ENCODE results near the gene SEC22C. TPM values are rescaled to one million over a fixed set of nuclear protein-coding genes. Genes with fewer than 3 reads are reported as not detected.
A peak's percentile ranks its signal among the peaks of the same experiment; 100 is the strongest.

The SEC22C gene
- total RNA-seq, 2 donors from 2014 or later = 47.1 to 49.7 TPM

DNA sequence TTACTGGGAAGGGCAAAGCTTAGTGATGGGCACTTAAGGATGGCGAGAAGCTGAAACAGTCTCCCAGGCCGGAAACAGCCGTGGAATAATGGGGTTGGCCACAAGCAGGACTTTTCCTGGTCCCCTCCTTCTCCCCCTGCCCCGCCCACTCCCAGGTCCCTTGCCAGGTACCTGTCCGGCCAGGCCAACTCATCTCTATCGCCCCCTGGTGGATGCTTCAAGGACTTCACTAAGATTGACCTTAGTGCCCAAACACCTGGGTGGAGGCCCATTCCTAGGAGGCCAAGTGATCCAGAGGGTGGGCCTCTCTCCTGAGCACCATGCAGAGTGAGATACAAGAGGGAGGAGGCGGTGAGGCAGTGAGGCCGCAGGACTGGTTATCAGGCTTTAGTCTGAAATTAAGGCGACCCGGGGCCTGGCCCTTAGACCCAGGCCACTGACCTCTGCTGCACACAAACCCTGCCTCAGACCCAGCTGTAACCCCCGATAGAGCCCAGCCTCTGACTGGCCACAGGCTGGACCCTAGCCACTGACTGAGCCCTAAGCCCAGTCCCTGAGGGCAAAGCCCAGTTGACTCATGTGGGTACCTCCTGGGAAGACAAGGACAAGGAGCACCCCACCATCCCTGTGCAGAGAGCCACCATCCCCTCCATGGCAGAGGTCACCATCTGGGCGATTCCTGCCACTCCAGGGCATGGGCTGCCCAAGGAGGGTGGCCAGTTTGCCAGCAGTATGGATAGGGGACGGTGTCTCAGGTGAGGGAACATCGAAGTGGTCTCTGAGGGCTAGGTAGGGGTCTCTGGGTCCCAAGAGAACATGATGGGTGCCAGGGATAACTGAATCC lies 41.7 kb downstream of the SEC22C start:
- DNase-seq (ENCODE audit: low spot score) = peak; percentile 70

GRCh38 chr3:42537350-42537749 lies 44.4 kb downstream of the SEC22C start:
- Mint-ChIP-seq H3K4me3 (no peak overlapping the region), H3K27me3 (no peaks in the 10 kb centered on the region), H3K36me3 (no peaks in the 10 kb centered on the region), H3K9me3 (no peaks in the 10 kb centered on the region), H3K4me1 (ENCODE audit: low read depth in 2 of 2) (peaks cover 0 to 6% of the 10 kb centered on the region in 2 donors), H3K27ac (no peak overlapping the region)
- DNase-seq (ENCODE audit: low spot score) = no peak
- ATAC-seq = no peak

More for the DNA sequence above, 41.7 kb downstream of the SEC22C start:
- peak in 1 of 2 donors; percentile 42 for ATAC-seq
- Mint-ChIP-seq H3K9me3 (no peaks in the 10 kb centered on the region), H3K4me1 (ENCODE audit: low read depth in 2 of 2) (peaks cover 0 to 6% of the 10 kb centered on the region in 2 donors), H3K27me3 (no peaks in the 10 kb centered on the region), H3K27ac (no peak overlapping the region), H3K36me3 (no peaks in the 10 kb centered on the region), H3K4me3 (no peak overlapping the region)

DNA sequence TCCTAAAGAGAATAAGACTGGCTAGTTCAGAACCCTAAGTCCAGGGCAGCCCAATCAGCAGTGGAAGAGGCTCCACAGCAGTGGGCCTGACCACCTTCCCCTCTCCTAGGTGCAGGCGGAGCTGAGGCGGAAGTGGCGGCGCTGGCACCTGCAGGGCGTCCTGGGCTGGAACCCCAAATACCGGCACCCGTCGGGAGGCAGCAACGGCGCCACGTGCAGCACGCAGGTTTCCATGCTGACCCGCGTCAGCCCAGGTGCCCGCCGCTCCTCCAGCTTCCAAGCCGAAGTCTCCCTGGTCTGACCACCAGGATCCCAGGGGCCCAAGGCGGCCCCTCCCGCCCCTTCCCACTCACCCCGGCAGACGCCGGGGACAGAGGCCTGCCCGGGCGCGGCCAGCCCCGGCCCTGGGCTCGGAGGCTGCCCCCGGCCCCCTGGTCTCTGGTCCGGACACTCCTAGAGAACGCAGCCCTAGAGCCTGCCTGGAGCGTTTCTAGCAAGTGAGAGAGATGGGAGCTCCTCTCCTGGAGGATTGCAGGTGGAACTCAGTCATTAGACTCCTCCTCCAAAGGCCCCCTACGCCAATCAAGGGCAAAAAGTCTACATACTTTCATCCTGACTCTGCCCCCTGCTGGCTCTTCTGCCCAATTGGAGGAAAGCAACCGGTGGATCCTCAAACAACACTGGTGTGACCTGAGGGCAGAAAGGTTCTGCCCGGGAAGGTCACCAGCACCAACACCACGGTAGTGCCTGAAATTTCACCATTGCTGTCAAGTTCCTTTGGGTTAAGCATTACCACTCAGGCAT lies 45.6 kb downstream of the SEC22C start:
- H3K27ac Mint-ChIP-seq = no peak overlapping the region
- no peak for DNase-seq (ENCODE audit: low spot score)
- ATAC-seq = no peak
- no peaks in the 10 kb centered on the region for H3K9me3 Mint-ChIP-seq
- no peaks in the 10 kb centered on the region for H3K36me3 Mint-ChIP-seq
- H3K4me1 Mint-ChIP-seq (ENCODE audit: low read depth in 2 of 2) = peaks cover 0 to 6% of the 10 kb centered on the region in 2 donors
- no peak overlapping the region for H3K4me3 Mint-ChIP-seq
- H3K27me3 Mint-ChIP-seq = no peaks in the 10 kb centered on the region

- no peaks in the 10 kb centered on the region for H3K9me3 Mint-ChIP-seq
- no peaks in the 10 kb centered on the region for H3K36me3 Mint-ChIP-seq
- H3K27me3 Mint-ChIP-seq = no peaks in the 10 kb centered on the region
- H3K4me3 Mint-ChIP-seq = no peak overlapping the region
- no peak for DNase-seq (ENCODE audit: low spot score)
- ATAC-seq = no peak
- no peak overlapping the region for H3K27ac Mint-ChIP-seq
- peaks cover 8 to 9% of the 10 kb centered on the region in 2 donors for H3K4me1 Mint-ChIP-seq (ENCODE audit: low read depth in 2 of 2)
These were observed 48.4 kb downstream of the SEC22C start for GRCh38 chr3:42533161-42533897.

DNA sequence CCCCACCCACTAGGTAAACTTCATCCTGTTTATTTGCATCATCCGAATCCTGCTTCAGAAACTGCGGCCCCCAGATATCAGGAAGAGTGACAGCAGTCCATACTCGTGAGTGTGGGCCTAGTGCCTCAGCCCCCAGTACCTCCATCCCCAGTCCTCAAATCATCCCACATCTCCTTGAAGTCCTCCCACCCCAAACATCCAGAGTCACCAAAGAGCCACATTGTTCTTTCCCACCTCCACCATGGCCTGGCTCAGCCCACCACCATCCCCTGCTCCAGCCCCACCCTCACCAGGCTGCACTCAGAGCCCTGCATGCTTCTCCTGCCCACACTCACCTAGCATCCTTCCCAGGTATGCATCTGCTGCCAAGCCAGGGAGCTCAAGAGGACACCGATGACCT lies 49.5 kb downstream of the SEC22C start:
- ATAC-seq = no peak
- no peak overlapping the region for H3K27ac Mint-ChIP-seq
- no peak for DNase-seq (ENCODE audit: low spot score)
- H3K9me3 Mint-ChIP-seq = no peaks in the 10 kb centered on the region
- H3K27me3 Mint-ChIP-seq = no peaks in the 10 kb centered on the region
- no peaks in the 10 kb centered on the region for H3K36me3 Mint-ChIP-seq
- no peak overlapping the region for H3K4me3 Mint-ChIP-seq
- H3K4me1 Mint-ChIP-seq (ENCODE audit: low read depth in 2 of 2) = peaks cover 8 to 9% of the 10 kb centered on the region in 2 donors

GRCh38 chr3:42531470-42531869 lies 50.3 kb downstream of the SEC22C start:
- Mint-ChIP-seq H3K4me1 (ENCODE audit: low read depth in 2 of 2) (peaks cover 10 to 14% of the 10 kb centered on the region in 2 donors), H3K27me3 (no peaks in the 10 kb centered on the region)

DNA sequence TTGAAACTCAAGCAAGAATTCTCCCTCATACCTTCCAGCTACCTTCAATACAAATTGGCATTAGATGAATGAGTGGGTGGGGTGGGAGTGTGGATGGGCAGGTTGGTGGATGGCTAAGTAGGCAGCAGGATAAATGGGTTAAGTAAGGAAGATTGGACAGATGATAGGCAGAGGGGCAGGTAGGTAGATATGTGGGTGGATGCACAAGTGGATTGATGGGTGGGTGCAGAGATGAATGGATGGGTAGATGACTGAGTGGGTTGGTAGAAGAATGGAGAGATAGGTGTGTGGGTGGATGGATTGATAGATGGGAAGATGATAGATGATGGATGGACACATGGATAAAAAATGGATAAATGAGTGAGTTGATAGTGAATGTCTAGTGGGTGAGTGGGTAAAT lies 51.7 kb downstream of the SEC22C start:
- no peaks in the 10 kb centered on the region for H3K36me3 Mint-ChIP-seq
- no peak overlapping the region for H3K4me3 Mint-ChIP-seq
- ATAC-seq = no peak
- H3K27me3 Mint-ChIP-seq = no peaks in the 10 kb centered on the region
- peaks cover 10 to 14% of the 10 kb centered on the region in 2 donors for H3K4me1 Mint-ChIP-seq (ENCODE audit: low read depth in 2 of 2)
- H3K27ac Mint-ChIP-seq = no peak overlapping the region
- no peaks in the 10 kb centered on the region for H3K9me3 Mint-ChIP-seq
- no peak for DNase-seq (ENCODE audit: low spot score)

More at GRCh38 chr3:42531470-42531869, 50.3 kb downstream of the SEC22C start:
- H3K36me3 Mint-ChIP-seq = no peaks in the 10 kb centered on the region
- ATAC-seq (no peak), DNase-seq (ENCODE audit: low spot score) (no peak)
- no peak overlapping the region for H3K27ac Mint-ChIP-seq
- H3K4me3 Mint-ChIP-seq = no peak overlapping the region
- H3K9me3 Mint-ChIP-seq = no peaks in the 10 kb centered on the region

DNA sequence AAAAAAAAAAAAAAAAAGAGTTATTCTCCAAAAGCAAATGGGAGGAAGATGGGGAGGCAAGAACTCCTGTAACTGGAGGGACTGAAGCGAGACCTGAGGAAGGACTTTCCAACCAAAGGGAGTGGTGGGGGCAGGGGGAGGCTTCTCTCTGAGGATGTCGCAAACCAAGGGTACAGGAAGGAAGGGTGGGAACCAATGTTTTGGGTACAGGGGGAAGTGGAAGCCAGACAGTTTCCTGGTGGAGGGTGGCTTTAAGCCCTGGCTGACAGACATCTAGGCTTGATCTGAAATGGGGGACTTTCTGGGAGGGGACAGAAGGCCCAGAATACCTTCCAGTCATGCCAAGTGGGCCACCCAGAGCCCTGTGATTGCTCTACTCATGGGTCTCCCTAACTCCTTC lies 52.3 kb downstream of the SEC22C start:
- no peak for ATAC-seq
- Mint-ChIP-seq H3K36me3 (no peaks in the 10 kb centered on the region), H3K27ac (no peak overlapping the region), H3K27me3 (no peaks in the 10 kb centered on the region), H3K4me3 (no peak overlapping the region), H3K9me3 (no peaks in the 10 kb centered on the region), H3K4me1 (ENCODE audit: low read depth in 2 of 2) (peaks cover 10 to 14% of the 10 kb centered on the region in 2 donors)
- DNase-seq (ENCODE audit: low spot score) = no peak

DNA sequence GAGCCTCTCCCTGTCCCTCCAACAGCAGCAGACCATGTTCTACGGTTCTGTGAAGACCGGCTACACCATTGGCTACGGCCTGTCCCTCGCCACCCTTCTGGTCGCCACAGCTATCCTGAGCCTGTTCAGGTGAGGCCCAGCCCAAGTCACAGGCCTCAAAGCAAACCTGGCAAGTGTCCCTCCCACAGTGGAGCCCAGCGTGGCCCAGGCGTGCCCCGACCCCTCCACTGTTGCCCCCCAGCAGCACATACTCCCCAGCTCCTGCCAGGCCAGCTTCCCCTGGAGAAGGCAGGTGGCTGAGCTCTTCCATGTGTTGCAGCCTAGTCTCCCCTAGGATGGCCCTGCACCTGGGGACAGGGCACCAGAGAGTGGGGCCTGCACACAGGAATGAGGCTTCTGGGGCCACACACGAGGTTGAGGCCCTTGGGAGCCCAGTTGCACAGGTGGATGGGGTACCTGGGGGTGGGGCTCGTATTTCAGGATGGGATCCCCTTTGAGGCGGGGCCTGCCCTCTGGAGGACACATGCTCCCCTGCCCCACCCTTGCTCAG lies 54.3 kb downstream of the SEC22C start:
- Mint-ChIP-seq H3K4me1 (ENCODE audit: low read depth in 2 of 2) (peaks cover 10 to 14% of the 10 kb centered on the region in 2 donors), H3K36me3 (no peaks in the 10 kb centered on the region), H3K4me3 (no peak overlapping the region), H3K27ac (peak overlapping the region in 1 of 2 donors; percentile 16), H3K27me3 (no peaks in the 10 kb centered on the region), H3K9me3 (no peaks in the 10 kb centered on the region)
- ATAC-seq = peak in 1 of 2 donors; percentile 7
- DNase-seq (ENCODE audit: low spot score) = no peak

DNA sequence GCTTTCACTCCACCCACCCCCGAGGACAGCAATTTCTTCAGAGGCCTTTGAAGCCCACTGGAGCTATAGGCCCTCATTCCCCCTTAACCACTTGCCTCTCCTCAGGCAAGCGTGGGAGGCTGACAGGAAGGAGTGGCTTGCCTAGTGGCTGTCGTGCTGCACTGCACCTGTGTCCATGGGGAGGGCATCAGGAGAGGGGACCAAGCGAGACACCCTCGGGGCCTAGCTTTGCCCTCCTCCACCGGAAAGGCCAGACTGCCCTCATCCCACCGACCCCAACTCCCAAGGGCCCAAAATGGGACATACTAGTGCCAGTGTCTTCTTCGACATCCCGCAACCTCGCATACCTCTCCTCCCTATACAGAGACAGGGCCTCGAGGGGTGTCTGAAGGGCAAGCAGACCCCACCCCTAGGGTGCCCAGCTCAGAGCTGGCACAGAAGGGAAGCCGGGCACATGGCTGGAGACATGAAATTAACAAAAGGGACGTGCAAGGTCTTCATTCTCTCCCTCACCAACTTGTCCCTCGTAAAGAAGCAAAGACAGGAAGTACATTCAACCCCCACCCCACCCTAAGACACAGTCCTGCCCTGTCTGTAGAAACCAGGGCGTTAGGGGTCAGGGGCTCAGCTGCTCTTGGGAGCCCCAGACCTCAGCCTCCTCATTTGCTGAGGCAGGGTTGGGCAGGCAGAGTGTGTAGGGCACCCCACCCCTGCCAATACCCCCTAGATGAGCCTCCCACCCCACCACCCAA lies 55.0 kb downstream of the SEC22C start:
- ATAC-seq (no peak), DNase-seq (ENCODE audit: low spot score) (no peak)
- Mint-ChIP-seq H3K27ac (peak overlapping the region in 1 of 2 donors; percentile 16), H3K27me3 (no peaks in the 10 kb centered on the region), H3K4me3 (no peak overlapping the region), H3K4me1 (ENCODE audit: low read depth in 2 of 2) (peaks cover 10 to 14% of the 10 kb centered on the region in 2 donors), H3K9me3 (no peaks in the 10 kb centered on the region), H3K36me3 (no peaks in the 10 kb centered on the region)

- Mint-ChIP-seq H3K27me3 (no peaks in the 10 kb centered on the region), H3K4me3 (no peak overlapping the region), H3K36me3 (no peaks in the 10 kb centered on the region), H3K9me3 (no peaks in the 10 kb centered on the region), H3K27ac (no peak overlapping the region), H3K4me1 (ENCODE audit: low read depth in 2 of 2) (peaks cover 10 to 14% of the 10 kb centered on the region in 2 donors)
- DNase-seq (ENCODE audit: low spot score) (no peak), ATAC-seq (no peak)
These were observed 55.9 kb downstream of the SEC22C start for GRCh38 chr3:42525736-42526345.

- DNase-seq (ENCODE audit: low spot score) = no peak
- Mint-ChIP-seq H3K9me3 (no peaks in the 10 kb centered on the region), H3K4me1 (ENCODE audit: low read depth in 2 of 2) (peaks cover 8 to 11% of the 10 kb centered on the region in 2 donors), H3K27ac (no peak overlapping the region), H3K4me3 (no peak overlapping the region), H3K36me3 (no peaks in the 10 kb centered on the region), H3K27me3 (no peaks in the 10 kb centered on the region)
- no peak for ATAC-seq
These were observed 56.6 kb downstream of the SEC22C start for GRCh38 chr3:42525212-42525611.

Data from natural killer cell treated with Interleukin-12 subunit alpha and Interleukin-12 subunit beta and Interleukin-15 and Interleukin-18, amount 100 ng/mL, for 72 hours (primary cell).